GM12801 (cell line): ENCODE data around the gene MIX23.

Experiments
- TF ChIP-seq, protein P1 (sequence below): IDR thresholded peaks from one replicate; pipeline ENCODE4 v1.5.1; 2011; ENCODE audit warnings: control low read depth; ENCODE audit not compliant: insufficient read length; ENCODE audit errors: extremely low read depth

MIX23 gene

DNA sequence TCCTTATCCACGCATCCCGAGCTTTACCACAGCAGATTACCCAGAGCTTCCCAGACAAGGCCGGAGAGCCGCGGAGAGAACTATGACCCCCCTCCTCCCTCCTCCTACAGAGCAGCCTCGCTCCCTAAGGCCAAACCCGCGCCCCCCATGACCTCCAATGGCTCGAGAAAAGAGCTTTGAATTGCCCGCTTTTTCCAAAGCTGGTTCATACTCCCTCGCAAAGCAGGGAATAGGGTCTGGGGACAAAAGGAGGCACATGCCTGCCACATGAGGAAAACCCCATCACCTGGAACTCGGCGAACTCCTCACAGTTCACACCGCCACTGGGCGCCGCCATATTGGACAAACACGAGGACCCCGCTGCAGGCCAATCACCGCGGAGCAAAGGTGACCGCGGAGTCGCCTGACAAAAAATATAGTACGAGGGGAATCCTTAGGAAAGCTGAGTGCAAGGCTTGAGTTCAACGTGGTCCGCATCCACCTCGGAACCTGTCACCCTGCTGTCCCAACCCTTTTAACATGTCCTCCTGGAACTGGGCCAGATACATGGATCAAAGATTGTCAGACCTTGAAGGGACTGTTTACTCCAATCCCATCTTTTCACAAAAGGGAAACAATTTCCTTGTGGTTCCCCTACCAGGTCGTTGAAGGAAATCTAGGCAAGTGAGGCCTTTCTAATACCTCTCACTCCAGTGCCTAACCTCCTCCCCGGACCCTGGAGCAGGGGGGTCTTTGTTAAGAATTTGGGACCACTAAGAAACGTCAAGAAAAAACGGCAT, at the start of gene MIX23:
TSS of gene MIX23 (minus strand) at position 344 of the 779 bp plus-strand sequence. CDS start at position 337, 7 bp downstream.
- TF ChIP-seq, protein P1, sequence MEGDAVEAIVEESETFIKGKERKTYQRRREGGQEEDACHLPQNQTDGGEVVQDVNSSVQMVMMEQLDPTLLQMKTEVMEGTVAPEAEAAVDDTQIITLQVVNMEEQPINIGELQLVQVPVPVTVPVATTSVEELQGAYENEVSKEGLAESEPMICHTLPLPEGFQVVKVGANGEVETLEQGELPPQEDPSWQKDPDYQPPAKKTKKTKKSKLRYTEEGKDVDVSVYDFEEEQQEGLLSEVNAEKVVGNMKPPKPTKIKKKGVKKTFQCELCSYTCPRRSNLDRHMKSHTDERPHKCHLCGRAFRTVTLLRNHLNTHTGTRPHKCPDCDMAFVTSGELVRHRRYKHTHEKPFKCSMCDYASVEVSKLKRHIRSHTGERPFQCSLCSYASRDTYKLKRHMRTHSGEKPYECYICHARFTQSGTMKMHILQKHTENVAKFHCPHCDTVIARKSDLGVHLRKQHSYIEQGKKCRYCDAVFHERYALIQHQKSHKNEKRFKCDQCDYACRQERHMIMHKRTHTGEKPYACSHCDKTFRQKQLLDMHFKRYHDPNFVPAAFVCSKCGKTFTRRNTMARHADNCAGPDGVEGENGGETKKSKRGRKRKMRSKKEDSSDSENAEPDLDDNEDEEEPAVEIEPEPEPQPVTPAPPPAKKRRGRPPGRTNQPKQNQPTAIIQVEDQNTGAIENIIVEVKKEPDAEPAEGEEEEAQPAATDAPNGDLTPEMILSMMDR: no peak

DNA sequence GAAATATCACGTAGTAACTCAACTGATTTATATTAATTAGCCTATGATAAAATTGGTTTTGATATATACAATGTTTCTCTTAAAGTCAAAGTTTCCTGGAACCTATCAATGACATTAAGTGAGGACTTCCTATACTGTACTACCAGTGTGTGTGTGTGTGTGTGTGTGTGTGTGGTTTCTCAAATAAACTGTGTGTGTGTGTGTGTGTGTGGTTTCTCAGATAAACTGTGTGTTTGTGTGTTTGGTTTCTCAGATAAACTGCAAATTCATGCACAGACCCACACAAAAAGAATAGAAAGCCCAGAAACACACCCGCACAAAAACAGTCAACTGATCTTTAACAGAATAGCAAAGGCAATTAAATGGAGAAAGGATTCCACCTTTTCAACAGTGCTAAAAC, 47.3 kb upstream of the MIX23 start:
- TF ChIP-seq, protein P1: no peak

DNA sequence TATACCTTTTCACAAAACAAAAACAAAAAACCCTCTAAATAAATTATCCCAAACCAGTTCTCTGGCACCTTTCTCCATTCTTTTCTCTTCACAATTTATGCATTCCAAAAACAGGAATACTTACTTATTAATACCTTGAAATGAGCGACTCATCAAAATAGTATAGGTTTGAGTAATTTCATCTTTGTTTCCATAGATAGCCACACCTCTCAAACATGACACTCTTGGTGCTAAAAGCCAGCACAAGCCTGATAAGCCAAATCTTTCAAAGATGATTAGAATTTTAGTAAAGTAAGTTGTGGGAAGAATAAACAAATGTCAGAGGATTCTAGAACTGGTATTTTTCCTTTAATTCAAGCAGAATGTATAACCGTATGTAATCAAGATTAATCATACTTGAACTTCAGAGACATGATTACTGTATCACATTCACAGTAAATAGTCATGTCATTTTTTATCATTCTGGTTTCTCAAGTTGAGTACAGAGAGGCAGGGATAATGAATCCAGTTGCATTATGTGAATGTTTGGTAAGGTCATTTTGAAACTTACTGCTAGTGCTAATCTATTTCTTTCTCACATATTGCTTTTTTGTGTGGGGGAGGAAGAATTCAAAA, 44.9 kb upstream of the MIX23 start:
- TF ChIP-seq, protein P1: no peak

DNA sequence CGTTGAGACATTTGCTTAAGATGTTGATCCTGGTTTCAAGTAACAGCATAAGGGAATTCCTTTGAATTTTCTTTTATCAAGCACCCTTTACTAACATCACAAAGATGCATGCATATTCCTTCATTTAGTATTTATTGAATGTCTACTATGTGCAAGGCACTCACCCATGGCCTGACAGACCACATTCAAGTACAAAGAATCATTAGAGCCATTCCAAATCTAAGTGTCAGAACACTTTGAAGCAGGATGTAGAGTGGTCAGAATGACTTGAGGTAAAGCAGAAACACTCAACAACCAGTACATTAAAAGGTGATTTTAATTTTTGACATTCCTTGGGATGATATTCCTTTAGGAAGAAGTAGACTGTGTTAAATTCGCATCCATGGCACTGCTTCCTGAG, 38.8 kb upstream of the MIX23 start:
- TF ChIP-seq, protein P1: no peak

DNA sequence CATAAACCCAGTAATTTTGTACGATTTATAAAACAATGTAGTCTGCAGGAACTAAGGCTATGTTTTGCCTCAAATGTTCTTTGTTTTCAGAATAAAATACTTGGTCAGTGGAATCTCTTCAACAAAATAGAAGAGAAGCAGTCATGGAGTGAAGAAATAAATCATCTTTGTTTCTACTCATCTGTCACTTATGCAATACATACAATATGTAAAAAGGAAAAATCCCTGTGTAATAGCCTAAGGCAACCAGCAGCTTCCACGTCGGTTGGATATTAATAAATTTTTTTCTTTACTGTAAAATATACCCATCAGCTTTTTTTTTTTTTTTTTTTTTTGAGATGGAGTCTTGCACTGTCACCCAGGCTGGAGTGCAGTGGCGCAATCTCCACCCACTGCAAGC, 38.1 kb upstream of the MIX23 start:
- TF ChIP-seq, protein P1: no peak

DNA sequence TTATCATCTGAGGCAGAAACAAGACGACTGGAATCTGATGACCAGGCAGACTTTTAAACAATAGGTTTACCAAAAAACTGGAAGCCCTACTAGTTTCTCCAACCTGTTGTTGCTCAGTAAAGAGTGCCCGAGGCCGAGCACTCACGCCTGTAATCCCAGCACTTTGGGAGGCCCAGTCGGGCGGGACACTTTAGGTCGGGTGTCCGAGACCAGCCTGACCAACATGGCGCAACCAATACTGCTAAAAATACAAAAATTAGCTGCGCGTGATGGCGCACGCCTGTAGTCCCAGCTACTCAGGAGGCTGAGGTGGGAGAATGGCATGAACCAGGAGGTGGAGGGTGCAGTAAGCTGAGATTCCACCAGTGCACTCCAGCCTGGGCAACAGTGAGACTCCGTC, 33.9 kb upstream of the MIX23 start:
- TF ChIP-seq, protein P1: no peak

DNA sequence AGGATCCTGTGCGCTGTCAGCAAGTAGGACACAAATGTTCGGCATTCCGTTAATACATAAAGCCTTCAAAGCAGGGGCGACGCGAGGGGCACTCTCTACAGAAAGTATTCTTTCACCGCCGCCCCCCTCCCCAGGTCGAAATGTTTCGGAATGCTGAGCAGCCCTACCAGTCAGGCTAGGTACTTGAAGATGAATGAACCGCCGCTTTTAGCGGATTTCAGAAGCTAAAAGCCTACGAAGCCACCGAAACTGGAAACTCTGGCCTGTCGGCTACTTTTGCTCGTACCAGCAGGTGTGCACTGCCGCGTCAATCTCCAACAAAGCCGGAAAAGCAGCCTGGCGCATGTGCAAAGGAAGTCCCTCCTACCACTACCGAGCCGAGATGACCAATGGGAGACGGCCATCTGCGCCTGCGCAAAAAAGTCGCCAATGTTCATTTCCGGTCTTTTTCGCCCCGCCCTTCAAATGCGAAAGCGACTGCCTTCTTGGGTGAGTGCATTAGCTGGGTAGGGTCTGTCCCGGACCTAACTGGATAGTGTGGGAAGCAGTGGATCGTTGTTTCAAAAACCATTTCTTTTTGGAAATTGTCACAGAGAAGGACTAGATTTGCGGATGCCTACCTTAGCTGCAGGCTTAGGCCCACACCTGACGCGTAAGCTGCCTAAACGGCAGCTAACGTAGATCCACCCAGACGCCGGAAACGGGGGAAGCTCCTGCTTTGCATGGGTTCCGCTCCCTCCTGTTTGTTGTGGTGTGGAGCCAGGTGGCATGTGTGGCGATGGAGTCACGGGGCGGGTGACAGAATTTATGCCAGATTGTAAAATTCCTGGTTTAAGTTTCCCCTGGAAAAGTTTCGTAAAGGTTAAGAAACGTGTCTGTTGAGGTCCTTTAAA, 33.0 kb upstream of the MIX23 start, which contains the start of gene WDR5B:
TSS of gene WDR5B (minus strand) at position 301 of the 893 bp plus-strand sequence. CDS start 534 bp downstream, outside the sequence.
- TF ChIP-seq, protein P1: no peak
